ENCODE data around the gene DMD.

The DMD gene

DNA sequence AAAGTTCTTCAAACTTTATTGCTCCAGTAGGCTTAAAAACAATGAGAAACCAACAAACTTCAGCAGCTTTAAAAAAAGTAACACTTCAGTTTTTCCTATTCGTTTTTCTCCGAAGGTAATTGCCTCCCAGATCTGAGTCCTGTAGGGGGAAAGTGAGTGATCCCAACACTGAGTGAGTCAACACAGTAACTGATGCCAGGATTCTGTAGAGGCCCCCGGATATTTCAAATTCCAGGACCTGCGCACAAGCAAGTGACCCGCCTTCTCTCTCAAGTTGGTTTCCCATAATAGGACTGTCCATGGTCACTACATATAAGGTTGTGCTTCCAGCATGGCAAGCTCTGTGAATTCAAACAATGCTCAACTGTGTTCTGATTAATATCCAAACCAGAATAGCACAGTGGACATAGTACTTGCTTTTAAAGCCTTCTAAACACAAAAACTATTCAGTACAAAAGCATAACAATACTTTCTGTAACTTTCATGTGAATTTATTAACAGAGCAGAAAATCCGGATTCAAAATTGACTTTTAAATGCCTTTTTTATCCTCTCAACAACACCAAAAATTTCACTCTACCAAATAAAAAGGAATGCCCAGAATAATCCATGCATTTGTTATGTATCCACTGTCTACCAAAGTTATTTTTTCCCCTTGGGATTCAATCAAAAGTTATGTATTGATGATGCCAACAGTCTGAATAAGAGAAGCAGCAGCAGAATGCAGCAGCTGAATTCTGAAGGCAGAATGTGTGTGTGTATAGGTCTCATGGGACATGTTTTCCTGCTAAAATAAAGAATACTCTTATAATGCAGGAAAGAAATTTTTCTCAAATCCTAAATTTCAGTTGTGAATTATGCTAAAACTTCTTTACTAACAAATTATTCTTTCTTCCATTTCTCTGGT, at the start of gene DMD:
Gene DMD (minus strand): TSS at position 194 of the 905 bp plus-strand sequence. CDS start 237 bp downstream, outside the sequence.
- Histone ChIP-seq H3K27me3 (replicated peaks; ENCODE audit: insufficient read depth, low read length) (no peaks in the 10 kb centered on the region), H3K4me3 (ENCODE audit: low read length) (no peak within 1 kb of the TSS), H3F3A (ENCODE audit: insufficient read depth, low read length) (no peaks in the 10 kb centered on the region), H3K4me1 (ENCODE audit: low read length) (no peaks in the 10 kb centered on the region), H3K9me2 (replicated peaks; ENCODE audit: insufficient read depth, low read length) (no peaks in the 10 kb centered on the region), H2AFZ (ENCODE audit: low read length) (no peak within 1 kb of the TSS), H4K20me1 (ENCODE audit: insufficient read depth, low read length) (no peaks in the 10 kb centered on the region), H3K27ac (ENCODE audit: low read length) (no peak within 1 kb of the TSS), H3K79me2 (ENCODE audit: low read length) (no peaks in the 10 kb centered on the region), H3K9me3 (replicated peaks; ENCODE audit: insufficient read depth, low read length) (no peaks in the 10 kb centered on the region), H3K9ac (ENCODE audit: low read length) (no peak within 1 kb of the TSS), H3K4me2 (ENCODE audit: low read depth, low read length) (no peak within 1 kb of the TSS), H3K36me3 (replicated peaks; ENCODE audit: insufficient read depth, low read length) (no peaks in the 10 kb centered on the region)
- no peak for DNase-seq
- TF ChIP-seq EZH2 (optimal IDR thresholded peaks at IDR 0.05; ENCODE audit: low read depth, low read length) (no peak), EZH2phosphoT487 (IDR thresholded peaks at IDR 0.05; ENCODE audit: low read length) (no peak)
- TF ChIP-seq, protein P1, sequence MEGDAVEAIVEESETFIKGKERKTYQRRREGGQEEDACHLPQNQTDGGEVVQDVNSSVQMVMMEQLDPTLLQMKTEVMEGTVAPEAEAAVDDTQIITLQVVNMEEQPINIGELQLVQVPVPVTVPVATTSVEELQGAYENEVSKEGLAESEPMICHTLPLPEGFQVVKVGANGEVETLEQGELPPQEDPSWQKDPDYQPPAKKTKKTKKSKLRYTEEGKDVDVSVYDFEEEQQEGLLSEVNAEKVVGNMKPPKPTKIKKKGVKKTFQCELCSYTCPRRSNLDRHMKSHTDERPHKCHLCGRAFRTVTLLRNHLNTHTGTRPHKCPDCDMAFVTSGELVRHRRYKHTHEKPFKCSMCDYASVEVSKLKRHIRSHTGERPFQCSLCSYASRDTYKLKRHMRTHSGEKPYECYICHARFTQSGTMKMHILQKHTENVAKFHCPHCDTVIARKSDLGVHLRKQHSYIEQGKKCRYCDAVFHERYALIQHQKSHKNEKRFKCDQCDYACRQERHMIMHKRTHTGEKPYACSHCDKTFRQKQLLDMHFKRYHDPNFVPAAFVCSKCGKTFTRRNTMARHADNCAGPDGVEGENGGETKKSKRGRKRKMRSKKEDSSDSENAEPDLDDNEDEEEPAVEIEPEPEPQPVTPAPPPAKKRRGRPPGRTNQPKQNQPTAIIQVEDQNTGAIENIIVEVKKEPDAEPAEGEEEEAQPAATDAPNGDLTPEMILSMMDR (IDR thresholded peaks at IDR 0.05; ENCODE audit: low read length) = no peak

- no peaks in the 10 kb centered on the region for H3K9me2 ChIP-seq (replicated peaks; ENCODE audit: insufficient read depth, low read length)
- no peaks in the 10 kb centered on the region for H3K36me3 ChIP-seq (replicated peaks; ENCODE audit: insufficient read depth, low read length)
- no peak overlapping the region for H2AFZ ChIP-seq (ENCODE audit: low read length)
- no peaks in the 10 kb centered on the region for H3K27me3 ChIP-seq (replicated peaks; ENCODE audit: insufficient read depth, low read length)
- no peak overlapping the region for H3K4me2 ChIP-seq (ENCODE audit: low read depth, low read length)
- H3K4me1 ChIP-seq (ENCODE audit: low read length) = no peaks in the 10 kb centered on the region
- no peaks in the 10 kb centered on the region for H4K20me1 ChIP-seq (ENCODE audit: insufficient read depth, low read length)
- no peaks in the 10 kb centered on the region for H3F3A ChIP-seq (ENCODE audit: insufficient read depth, low read length)
- no peak overlapping the region for H3K4me3 ChIP-seq (ENCODE audit: low read length)
- no peak overlapping the region for H3K27ac ChIP-seq (ENCODE audit: low read length)
- TF ChIP-seq, protein P1 (IDR thresholded peaks at IDR 0.05; ENCODE audit: low read length) = no peak
- TF ChIP-seq EZH2phosphoT487 (IDR thresholded peaks at IDR 0.05; ENCODE audit: low read length) (no peak), EZH2 (optimal IDR thresholded peaks at IDR 0.05; ENCODE audit: low read depth, low read length) (no peak)
- no peaks in the 10 kb centered on the region for H3K79me2 ChIP-seq (ENCODE audit: low read length)
- DNase-seq = no peak
- no peaks in the 10 kb centered on the region for H3K9me3 ChIP-seq (replicated peaks; ENCODE audit: insufficient read depth, low read length)
- H3K9ac ChIP-seq (ENCODE audit: low read length) = no peak overlapping the region
These were observed 41.0 kb upstream of the DMD start for GRCh38 chrX:33252306-33252825.

DNA sequence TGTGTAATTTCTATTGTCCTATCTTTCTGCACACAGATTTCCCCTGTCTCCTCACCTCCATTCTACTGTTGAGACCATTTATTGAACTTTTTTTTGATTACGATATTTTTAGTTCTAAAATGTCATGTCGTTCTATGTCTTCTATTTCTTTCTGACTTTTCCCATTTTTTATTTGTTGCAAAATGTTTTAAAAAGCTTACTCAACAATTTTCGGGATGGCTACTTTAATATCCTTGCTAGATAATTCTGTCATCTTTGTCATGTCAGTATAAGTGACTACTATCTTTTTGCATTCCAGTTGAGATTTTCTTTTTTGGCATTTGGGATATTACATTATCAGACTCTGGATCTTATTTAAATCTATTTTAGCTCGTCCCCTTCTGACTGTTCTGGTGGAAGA, 7.5 kb upstream of the DMD start:
- Histone ChIP-seq H3K9ac (ENCODE audit: low read length) (no peak overlapping the region), H3K27me3 (replicated peaks; ENCODE audit: insufficient read depth, low read length) (no peaks in the 10 kb centered on the region), H3K4me1 (ENCODE audit: low read length) (no peaks in the 10 kb centered on the region), H3K36me3 (replicated peaks; ENCODE audit: insufficient read depth, low read length) (no peaks in the 10 kb centered on the region), H4K20me1 (ENCODE audit: insufficient read depth, low read length) (no peaks in the 10 kb centered on the region), H2AFZ (ENCODE audit: low read length) (no peak overlapping the region), H3K79me2 (ENCODE audit: low read length) (no peaks in the 10 kb centered on the region), H3K9me3 (replicated peaks; ENCODE audit: insufficient read depth, low read length) (no peaks in the 10 kb centered on the region), H3K9me2 (replicated peaks; ENCODE audit: insufficient read depth, low read length) (no peaks in the 10 kb centered on the region), H3K4me2 (ENCODE audit: low read depth, low read length) (no peak overlapping the region), H3K4me3 (ENCODE audit: low read length) (no peak overlapping the region), H3F3A (ENCODE audit: insufficient read depth, low read length) (no peaks in the 10 kb centered on the region), H3K27ac (ENCODE audit: low read length) (no peak overlapping the region)
- no peak for DNase-seq
- TF ChIP-seq EZH2 (optimal IDR thresholded peaks at IDR 0.05; ENCODE audit: low read depth, low read length) (no peak), EZH2phosphoT487 (IDR thresholded peaks at IDR 0.05; ENCODE audit: low read length) (no peak)
- TF ChIP-seq, protein P1 (IDR thresholded peaks at IDR 0.05; ENCODE audit: low read length) = no peak

Data from MM.1S (cell line).